GM23338 (cell line): ENCODE results near the gene PPP5C. TPM values are rescaled to one million over a fixed set of nuclear protein-coding genes. Genes with fewer than 3 reads are reported as not detected.

Experiments used
- ATAC-seq: fragments of 200-7000 bp; cut with Tn5 transposase; 3 replicates; pipeline ENCODE4 v1.9.1; 2020
- DNase-seq: peaks from one replicate; pipeline ENCODE4 v3.0.0-alpha.2; 2015; ENCODE audit warnings: low spot score
- H2AFZ ChIP-seq: fragments of 200-600 bp; sonication (generic); 2 replicates; pipeline ENCODE4 v1.8.0; 2016; ENCODE audit warnings: antibody characterized with exemption, mild to moderate bottlenecking, moderate library complexity
- H3F3A ChIP-seq: fragments of 200-600 bp; sonication (generic); replicated peaks from 2 replicates; pipeline ENCODE4 v1.8.0; 2017; ENCODE audit warnings: antibody characterized with exemption, mixed run types, low read depth
- H3K27ac ChIP-seq: fragments of 200-600 bp; sonication (generic); 2 replicates; pipeline ENCODE4 v1.6.1; 2016; ENCODE audit warnings: low read depth
- H3K27me3 ChIP-seq: fragments of 200-600 bp; sonication (generic); 2 replicates; pipeline ENCODE4 v1.8.0; 2016; ENCODE audit warnings: mild to moderate bottlenecking, mixed run types, moderate library complexity; ENCODE audit not compliant: insufficient read depth
- H3K36me3 ChIP-seq: fragments of 200-600 bp; sonication (generic); 2 replicates; pipeline ENCODE4 v1.8.0; 2016; ENCODE audit warnings: mild to moderate bottlenecking; ENCODE audit not compliant: insufficient read depth
- H3K4me1 ChIP-seq: fragments of 200-600 bp; sonication (generic); 2 replicates; pipeline ENCODE4 v1.8.0; 2016; ENCODE audit warnings: mild to moderate bottlenecking, moderate library complexity; ENCODE audit not compliant: insufficient read depth
- H3K4me2 ChIP-seq: fragments of 200-600 bp; sonication (generic); 2 replicates; pipeline ENCODE4 v1.7.1; 2017; ENCODE audit warnings: mixed run types
- H3K4me3 ChIP-seq: fragments of 200-600 bp; sonication (generic); 2 replicates; pipeline ENCODE4 v1.6.1; 2016; ENCODE audit warnings: mixed run types
- H3K79me2 ChIP-seq: fragments of 200-600 bp; sonication (generic); replicated peaks from 2 replicates; pipeline ENCODE4 v1.8.0; 2017; ENCODE audit warnings: mild to moderate bottlenecking; ENCODE audit not compliant: insufficient read depth
- H3K9me2 ChIP-seq: fragments of 200-600 bp; sonication (generic); 2 replicates; pipeline ENCODE4 v1.8.0; 2017; ENCODE audit not compliant: insufficient read depth
- H4K20me1 ChIP-seq: fragments of 200-600 bp; sonication (generic); replicated peaks from 2 replicates; pipeline ENCODE4 v1.8.0; 2017; ENCODE audit warnings: mild to moderate bottlenecking; ENCODE audit not compliant: insufficient read depth
- H3K27ac Mint-ChIP-seq: 2 replicates; pipeline ENCODE4 v1.8.0; 2020; ENCODE audit warnings: inconsistent platforms, mild to moderate bottlenecking, moderate library complexity, mixed read lengths
- H3K27me3 Mint-ChIP-seq: 3 replicates; pipeline ENCODE4 v1.8.0; 2022; ENCODE audit warnings: low read depth, mild to moderate bottlenecking, moderate library complexity, mixed read lengths, inconsistent platforms; ENCODE audit not compliant: insufficient read depth, poor library complexity
- H3K36me3 Mint-ChIP-seq: 3 replicates; pipeline ENCODE4 v1.8.0; 2021; ENCODE audit warnings: low read depth, mild to moderate bottlenecking, inconsistent platforms, moderate library complexity, mixed read lengths
- H3K4me1 Mint-ChIP-seq: 3 replicates; pipeline ENCODE4 v1.8.0; 2020; ENCODE audit warnings: mild to moderate bottlenecking, inconsistent platforms, mixed read lengths
- H3K4me3 Mint-ChIP-seq: 3 replicates; pipeline ENCODE4 v1.8.0; 2021; ENCODE audit warnings: moderate library complexity, mild to moderate bottlenecking, inconsistent platforms, mixed read lengths
- H3K9me3 Mint-ChIP-seq: 3 replicates; pipeline ENCODE4 v1.8.0; 2020; ENCODE audit warnings: moderate library complexity, mild to moderate bottlenecking, inconsistent platforms, mixed read lengths
- EZH2 ChIP-seq: fragments of 200-600 bp; sonication (generic); IDR thresholded peaks from one replicate; pipeline ENCODE4 v1.8.0; 2017; ENCODE audit warnings: antibody characterized with exemption, mild to moderate bottlenecking, low read depth; ENCODE audit not compliant: unreplicated experiment
- NANOG ChIP-seq: IDR thresholded peaks from 2 replicates; pipeline ENCODE4 v1.6.1; 2016; ENCODE audit warnings: antibody characterized with exemption, borderline replicate concordance
- REST ChIP-seq: IDR thresholded peaks from one replicate; pipeline ENCODE4 v1.6.1; 2018; ENCODE audit warnings: antibody characterized with exemption; ENCODE audit not compliant: unreplicated experiment
- STAT1 ChIP-seq: IDR thresholded peaks from one replicate; pipeline ENCODE4 v1.6.1; 2016; ENCODE audit warnings: antibody characterized with exemption; ENCODE audit not compliant: unreplicated experiment
- ZNF331 ChIP-seq: fragments of 250-450 bp; sonication (Bioruptor Pico); IDR thresholded peaks from 2 replicates; pipeline ENCODE4 v1.5.0; 2020; ENCODE audit warnings: low read depth, mild to moderate bottlenecking, moderate library complexity
- ZNF462 ChIP-seq: fragments of 250-450 bp; sonication (Bioruptor Pico); IDR thresholded peaks from 2 replicates; pipeline ENCODE4 v1.5.0; 2020; ENCODE audit warnings: mild to moderate bottlenecking, moderate library complexity
- polyA plus RNA-seq: library from polyadenylated mRNA; unstranded; fragments of >200 nt; fragmentation: Nextera tagmentation; extraction: Ambion mirVana; gene quantifications from 2 replicates; pipeline ENCODE4 v1.2.1, GENCODE V29; 2016
- total RNA-seq: library from RNA; depleted of rRNA; stranded (reverse); fragments of >200 nt; shearing (Covaris generic); gene quantifications from 2 replicates; pipeline ENCODE4 v1.2.3, GENCODE V29; 2014

Gene PPP5C
- total and polyA plus RNA-seq, 2 experiments from 2014 or later, result 51.6 to 123 TPM

- TF ChIP-seq REST, result no peak
Observed at GRCh38 chr19:46390866-46391265, 44.0 kb downstream of the PPP5C start (continued).

- DNase-seq (no peak), ATAC-seq (peak; percentile 17; the same call in 2 of the 3 replicates)
- no peaks in the 10 kb centered on the region for H3K79me2 ChIP-seq
- H3K27ac Mint-ChIP-seq, result no peak overlapping the region
- peaks cover 14% of the 10 kb centered on the region for H3F3A ChIP-seq
- H3K4me3 Mint-ChIP-seq, result no peak overlapping the region
- no peak overlapping the region for H3K4me2 ChIP-seq
- no peak overlapping the region for H3K4me3 ChIP-seq
- no peaks in the 10 kb centered on the region; the same call in 1 of the 2 replicates for H4K20me1 ChIP-seq
- H3K9me2 ChIP-seq, result no peaks in the 10 kb centered on the region
- peaks cover 19% of the 10 kb centered on the region for H3K4me1 Mint-ChIP-seq
- H3K9me3 Mint-ChIP-seq, result no peaks in the 10 kb centered on the region
- no peaks in the 10 kb centered on the region; the same call in 1 of the 2 replicates for H3K4me1 ChIP-seq
- peaks cover 23% of the 10 kb centered on the region for H3K27me3 Mint-ChIP-seq
- no peaks in the 10 kb centered on the region for H3K27me3 ChIP-seq
- H3K27ac ChIP-seq, result no peak overlapping the region
- TF ChIP-seq EZH2 (no peak), STAT1 (no peak), NANOG (no peak)
- peaks cover 53% of the 10 kb centered on the region for H3K36me3 Mint-ChIP-seq
- no peak overlapping the region for H2AFZ ChIP-seq
- H3K36me3 ChIP-seq, result no peaks in the 10 kb centered on the region; the same call in 1 of the 2 replicates
Observed at GRCh38 chr19:46391296-46392251, 44.7 kb downstream of the PPP5C start.

- peak; percentile 8; the same call in 1 of the 3 replicates for ATAC-seq
- Histone ChIP-seq H3K36me3 (no peaks in the 10 kb centered on the region; the same call in 1 of the 2 replicates), H3K9me2 (no peaks in the 10 kb centered on the region), H3K4me1 (peaks cover 2% of the 10 kb centered on the region; the same call in 1 of the 2 replicates), H2AFZ (no peak overlapping the region), H3F3A (peaks cover 14% of the 10 kb centered on the region), H3K27ac (0 out of 2 replicates have a peak overlapping the region, but pooled peaks have one; percentile 55), H3K4me2 (no peak overlapping the region), H3K27me3 (no peaks in the 10 kb centered on the region), H3K4me3 (no peak overlapping the region), H4K20me1 (no peaks in the 10 kb centered on the region; the same call in 1 of the 2 replicates), H3K79me2 (no peaks in the 10 kb centered on the region)
- DNase-seq, result no peak
- H3K36me3 Mint-ChIP-seq, result peaks cover 46% of the 10 kb centered on the region
- H3K9me3 Mint-ChIP-seq, result no peaks in the 10 kb centered on the region
- peak overlapping the region; percentile 39; the same call in 1 of the 2 replicates for H3K27ac Mint-ChIP-seq
- peaks cover 20% of the 10 kb centered on the region for H3K27me3 Mint-ChIP-seq
- no peak overlapping the region; the same call in 2 of the 3 replicates for H3K4me3 Mint-ChIP-seq
- TF ChIP-seq ZNF331 (CRISPR knock-in tag), result no peak
- no peak for TF ChIP-seq ZNF462 (CRISPR knock-in tag)
- peaks cover 20% of the 10 kb centered on the region for H3K4me1 Mint-ChIP-seq
Observed at GRCh38 chr19:46392252-46392801, 45.4 kb downstream of the PPP5C start.
